IMR-90 (cell line): ENCODE data around the gene CIITA. TPM values are rescaled to one million over a fixed set of nuclear protein-coding genes. Genes with fewer than 3 reads are reported as not detected.

Source experiments
- ATAC-seq: fragments of 200-7000 bp; cut with Tn5 transposase; 2 replicates; pipeline ENCODE4 v1.9.1; 2020; ENCODE audit warnings: low read depth, mild to moderate bottlenecking, moderate library complexity
- BruUV-seq: library from RNA; stranded (reverse); fragments of 400-500 nt; replicated peaks from 2 replicates; lab custom pipeline; 2021; lab: Mats Ljungman, UMichigan
- CTCF ChIA-PET: fragments of 300-600 bp; formaldehyde crosslinking; extraction: SDS; loops from one replicate; lab custom pipeline; 2021; ENCODE audit warnings: antibody characterized with exemption; lab: Yijun Ruan, JAX
- POLR2A ChIA-PET: fragments of 300-600 bp; sonication (Branson Sonifier 250); formaldehyde crosslinking; loops from one replicate; lab custom pipeline; 2022; ENCODE audit warnings: antibody characterized with exemption; ENCODE audit not compliant: unreplicated experiment; lab: Charles Lee
- DNase-seq: peaks from one replicate; pipeline ENCODE4 v3.0.0; 2013
- H2AFZ ChIP-seq: replicated peaks from 2 replicates; pipeline ENCODE3; 2013; ENCODE audit warnings: low read length, mild to moderate bottlenecking; ENCODE audit not compliant: poor library complexity
- H2AK5ac ChIP-seq: 2 replicates; pipeline ENCODE4 v1.6.1; 2013; ENCODE audit warnings: low read depth, low read length, inconsistent platforms
- H2AK9ac ChIP-seq: replicated peaks from 2 replicates; pipeline ENCODE3; 2013; ENCODE audit warnings: mild to moderate bottlenecking, low read depth, low read length, moderate library complexity; ENCODE audit not compliant: poor library complexity
- H2BK120ac ChIP-seq: 2 replicates; pipeline ENCODE4 v1.6.1; 2013; ENCODE audit warnings: low read depth, low read length, inconsistent platforms
- H2BK15ac ChIP-seq: 3 replicates; pipeline ENCODE4 v1.6.1; 2013; ENCODE audit warnings: low read depth, low read length, inconsistent platforms
- H2BK20ac ChIP-seq: 2 replicates; pipeline ENCODE4 v1.6.1; 2013; ENCODE audit warnings: low read depth, mild to moderate bottlenecking, inconsistent platforms, low read length, moderate library complexity
- H2BK5ac ChIP-seq: 2 replicates; pipeline ENCODE4 v1.6.1; 2013; ENCODE audit warnings: mild to moderate bottlenecking, low read depth, low read length, inconsistent platforms; ENCODE audit not compliant: poor library complexity, severe bottlenecking
- H3K14ac ChIP-seq: replicated peaks from 2 replicates; pipeline ENCODE4 v1.6.1; 2013; ENCODE audit warnings: low read depth, low read length, inconsistent platforms
- H3K18ac ChIP-seq: 2 replicates; pipeline ENCODE4 v1.6.1; 2013; ENCODE audit warnings: low read depth, low read length, control low read depth
- H3K23ac ChIP-seq: 2 replicates; pipeline ENCODE4 v1.6.1; 2013; ENCODE audit warnings: low read depth, low read length, inconsistent platforms
- H3K27ac ChIP-seq: 2 replicates; pipeline ENCODE4 v1.5.1; 2013; ENCODE audit warnings: mild to moderate bottlenecking, control low read depth, low read length; ENCODE audit not compliant: insufficient read depth
- H3K27me3 ChIP-seq: 2 replicates; pipeline ENCODE4 v1.6.1; 2013; ENCODE audit warnings: low read length; ENCODE audit not compliant: control insufficient read depth, insufficient read depth
- H3K36me3 ChIP-seq: 2 replicates; pipeline ENCODE4 v1.6.1; 2013; ENCODE audit warnings: low read length, mixed read lengths; ENCODE audit not compliant: control insufficient read depth, insufficient read depth
- H3K4ac ChIP-seq: 2 replicates; pipeline ENCODE4 v1.6.1; 2013; ENCODE audit warnings: low read depth, low read length, inconsistent platforms
- H3K4me1 ChIP-seq: 2 replicates; pipeline ENCODE4 v1.6.1; 2013; ENCODE audit warnings: low read length, mixed read lengths; ENCODE audit not compliant: control insufficient read depth, insufficient read depth
- H3K4me2 ChIP-seq: 2 replicates; pipeline ENCODE4 v1.6.1; 2013; ENCODE audit warnings: low read depth, mild to moderate bottlenecking, control low read depth, low read length, moderate library complexity
- H3K4me3 ChIP-seq: 2 replicates; pipeline ENCODE4 v1.5.1; 2013; ENCODE audit warnings: low read depth, mild to moderate bottlenecking, control low read depth, low read length, moderate library complexity; ENCODE audit not compliant: insufficient read depth
- H3K56ac ChIP-seq: 2 replicates; pipeline ENCODE4 v1.6.1; 2013; ENCODE audit warnings: low read length, inconsistent platforms; ENCODE audit not compliant: insufficient read depth; ENCODE audit errors: extremely low read depth
- H3K79me1 ChIP-seq, 2 experiments: 2 replicates each; pipeline ENCODE4 v1.6.1; 2013; ENCODE audit warnings: low read length in 2 of 2, inconsistent platforms in 1 of 2, low read depth in 1 of 2
- H3K9ac ChIP-seq: 2 replicates; pipeline ENCODE4 v1.6.1; 2013; ENCODE audit warnings: low read depth, low read length, control low read depth
- H3K9me1 ChIP-seq: 2 replicates; pipeline ENCODE4 v1.6.1; 2013; ENCODE audit warnings: low read length, inconsistent platforms; ENCODE audit not compliant: insufficient read depth
- H3K9me3 ChIP-seq: 2 replicates; pipeline ENCODE4 v1.6.1; 2013; ENCODE audit warnings: low read length; ENCODE audit not compliant: control insufficient read depth, insufficient read depth
- H4K20me1 ChIP-seq: 2 replicates; pipeline ENCODE4 v1.6.1; 2013; ENCODE audit warnings: low read length, inconsistent platforms; ENCODE audit not compliant: insufficient read depth
- H4K5ac ChIP-seq: 2 replicates; pipeline ENCODE4 v1.6.1; 2013; ENCODE audit warnings: mild to moderate bottlenecking, low read depth, low read length, control low read depth
- H4K8ac ChIP-seq, 2 experiments: 2 replicates each; pipeline ENCODE4 v1.6.1; 2013; ENCODE audit warnings: low read depth in 2 of 2, low read length in 2 of 2, control low read depth in 1 of 2, inconsistent platforms in 1 of 2
- H4K91ac ChIP-seq: 2 replicates; pipeline ENCODE4 v1.6.1; 2013; ENCODE audit warnings: low read depth, low read length, inconsistent platforms; ENCODE audit not compliant: insufficient read depth
- BHLHE40 ChIP-seq: fragments of 150-350 bp; IDR thresholded peaks from 2 replicates; pipeline ENCODE4 v1.6.1; 2016; ENCODE audit warnings: mild to moderate bottlenecking, low read depth, low read length
- CEBPB ChIP-seq: IDR thresholded peaks from 2 replicates; pipeline ENCODE4 v1.6.1; 2012; ENCODE audit warnings: low read depth, low read length, improper control_type of control experiment
- CHD1 ChIP-seq: IDR thresholded peaks from 2 replicates; pipeline ENCODE4 v1.6.1; 2012; ENCODE audit warnings: low read depth, low read length, improper control_type of control experiment
- CTCF ChIP-seq: conservative IDR thresholded peaks from 2 replicates; pipeline ENCODE4 v1.5.1; 2012; ENCODE audit warnings: mild to moderate bottlenecking, low read depth, low read length, improper control_type of control experiment
- ELK1 ChIP-seq: fragments of 150-350 bp; IDR thresholded peaks from 2 replicates; pipeline ENCODE4 v1.6.1; 2016; ENCODE audit warnings: low read depth, mild to moderate bottlenecking, low read length, moderate library complexity, borderline replicate concordance
- MAFK ChIP-seq: IDR thresholded peaks from 2 replicates; pipeline ENCODE4 v1.6.1; 2012; ENCODE audit warnings: low read depth, low read length, improper control_type of control experiment
- MAZ ChIP-seq: IDR thresholded peaks from 2 replicates; pipeline ENCODE4 v1.6.1; 2012; ENCODE audit warnings: low read depth, mild to moderate bottlenecking, low read length, improper control_type of control experiment, moderate library complexity, borderline replicate concordance
- NFE2L2 ChIP-seq: fragments of 150-350 bp; IDR thresholded peaks from 2 replicates; pipeline ENCODE4 v1.6.1; 2016; ENCODE audit warnings: low read depth, mild to moderate bottlenecking, low read length
- POLR2A ChIP-seq: IDR thresholded peaks from 2 replicates; pipeline ENCODE4 v1.6.1; 2012; ENCODE audit warnings: mild to moderate bottlenecking, low read depth, low read length
- RAD21 ChIP-seq: IDR thresholded peaks from 2 replicates; pipeline ENCODE4 v1.6.1; 2012; ENCODE audit warnings: low read length, improper control_type of control experiment
- RFX5 ChIP-seq: IDR thresholded peaks from 2 replicates; pipeline ENCODE4 v1.8.0; 2012; ENCODE audit warnings: low read depth, mild to moderate bottlenecking, low read length, moderate library complexity
- SMC3 ChIP-seq: fragments of 150-350 bp; IDR thresholded peaks from 2 replicates; pipeline ENCODE4 v1.6.1; 2016; ENCODE audit warnings: low read depth, mild to moderate bottlenecking, antibody characterized with exemption, low read length, moderate library complexity
- WGBS, 2 experiments: methylation state at CpG; one replicate each; pipeline versions ENCODE4 v1.1.5 to v1.1.7; 2013; ENCODE audit warnings: missing lambda C conversion rate in 2 of 2; ENCODE audit not compliant: insufficient read length in 1 of 2; ENCODE audit errors: extremely low coverage in 2 of 2; 5-methylcytosine and 5-hydroxymethylcytosine counted together
- dilution Hi-C: fragments of 300-500 bp; cut with HindIII; formaldehyde crosslinking; loops from one replicate; pipeline ENCODE4 v1.14.3; 2018; ENCODE audit warnings: low sequenced_read_pairs; ENCODE audit not compliant: unreplicated experiment
- in situ Hi-C: fragments of 300-500 bp; cut with MboI; formaldehyde crosslinking; loops from 3 replicates; pipeline ENCODE4 v1.14.3; 2019; ENCODE audit warnings: low sequenced_read_pairs, inconsistent platforms, mixed read lengths
- intact Hi-C: fragments of 100-400 bp; cut with micrococcal nuclease; formaldehyde crosslinking; loops from 2 replicates; pipeline ENCODE4 v1.10.0; 2022
- polyA plus RNA-seq, 3 experiments: library from polyadenylated mRNA; depleted of rRNA; stranded (reverse); fragments of >200 nt; gene quantifications; 2 replicates each; pipeline ENCODE4 v1.2.3, GENCODE V29; 2012; ENCODE audit warnings: low replicate concordance in 1 of 3
- total RNA-seq: library from RNA; depleted of rRNA; stranded (reverse); fragments of >200 nt; gene quantifications from 2 replicates; pipeline ENCODE4 v1.2.3, GENCODE V29; 2012

CIITA gene
- total and polyA plus RNA-seq, 2 of the 4 experiments (the other 2 are of a cell fraction): 0.10 TPM; not detected in 1

GRCh38 chr16:10939649-10940234, 62.7 kb downstream of the CIITA start:
- H2BK5ac ChIP-seq: no peak overlapping the region
- H4K91ac ChIP-seq: no peak overlapping the region
- BruUV-seq: no TSS peak
- peak overlapping the region; percentile 63; the same call in 1 of the 2 replicates for H3K23ac ChIP-seq
- H3K4me2 ChIP-seq: peak overlapping the region; percentile 97
- H2BK20ac ChIP-seq: no peak overlapping the region
- H2AK9ac ChIP-seq: no peak overlapping the region
- H2AK5ac ChIP-seq: no peak overlapping the region
- H2AFZ ChIP-seq: no peak overlapping the region
- no peak for DNase-seq
- H3K14ac ChIP-seq: no peak overlapping the region
- in situ Hi-C loops (loop anchor here (25.0 kb wide), 1 partner anchor 1827 kb away; no protein-coding TSS in a partner anchor), dilution Hi-C loops (no loop called here), intact Hi-C loops (no loop called here)
- TF ChIP-seq CEBPB (no peak), RFX5 (no peak), SMC3 (no peak), CHD1 (no peak), ELK1 (no peak), MAZ (no peak), POLR2A (no peak), RAD21 (no peak), MAFK (no peak), NFE2L2 (no peak), CTCF (no peak), BHLHE40 (no peak)
- H3K4me3 ChIP-seq: no peak overlapping the region
- H3K4me1 ChIP-seq: peaks cover 22% of the 10 kb centered on the region
- POLR2A ChIA-PET: interaction anchor here (0.5 kb wide), 1 partner anchor 435 kb away, joined by 10 read pairs; no protein-coding TSS in a partner anchor
- H3K4ac ChIP-seq: no peak overlapping the region
- no peak overlapping the region for H3K18ac ChIP-seq
- no peak for ATAC-seq
- peaks cover 32% of the 10 kb centered on the region for H3K9me1 ChIP-seq
- H3K27me3 ChIP-seq: no peaks in the 10 kb centered on the region
- CTCF ChIA-PET: interaction anchor here (0.6 kb wide), 1 partner anchor 649 kb away, joined by 3 read pairs; no protein-coding TSS in a partner anchor
- no peak overlapping the region for H2BK120ac ChIP-seq
- no peak overlapping the region for H4K8ac ChIP-seq
- peaks cover 14% of the 10 kb centered on the region; the same call in 1 of the 2 replicates for H3K36me3 ChIP-seq
- H3K27ac ChIP-seq: no peak overlapping the region
- peaks cover 33 to 82% of the 10 kb centered on the region in 2 experiments for H3K79me1 ChIP-seq
- WGBS, 2 experiments: 93% methylated on average over 3 of the region's 7 CpGs; no CpG with 5 or more reads in 1 of the 2 experiments
- H3K9me3 ChIP-seq: no peaks in the 10 kb centered on the region
- H3K56ac ChIP-seq: no peak overlapping the region
- H2BK15ac ChIP-seq: no peak overlapping the region
- no peak overlapping the region for H4K5ac ChIP-seq
- H4K20me1 ChIP-seq: peaks cover 66% of the 10 kb centered on the region
- no peak overlapping the region; the same call in 1 of the 2 replicates for H3K9ac ChIP-seq
